Retinal pigment epithelial cell (primary cell): ENCODE data around the gene IKBKE.

Experiments
- DNase-seq: peaks from one replicate; pipeline ENCODE4 v3.0.0-alpha.2; 2010; ENCODE audit warnings: low read depth
- H3K4me3 ChIP-seq: 2 replicates; pipeline ENCODE4 v1.5.1; 2011; ENCODE audit warnings: mild to moderate bottlenecking, low read length, control low read depth, moderate library complexity
- TF ChIP-seq, protein P1 (sequence below): conservative IDR thresholded peaks from 2 replicates; pipeline ENCODE4 v1.5.1; 2011; ENCODE audit warnings: low read depth, low read length, control low read depth, inconsistent platforms

Gene IKBKE

GRCh38 chr1:206446688-206447421 is 23.4 kb upstream of the IKBKE start:
- TF ChIP-seq, protein P1, sequence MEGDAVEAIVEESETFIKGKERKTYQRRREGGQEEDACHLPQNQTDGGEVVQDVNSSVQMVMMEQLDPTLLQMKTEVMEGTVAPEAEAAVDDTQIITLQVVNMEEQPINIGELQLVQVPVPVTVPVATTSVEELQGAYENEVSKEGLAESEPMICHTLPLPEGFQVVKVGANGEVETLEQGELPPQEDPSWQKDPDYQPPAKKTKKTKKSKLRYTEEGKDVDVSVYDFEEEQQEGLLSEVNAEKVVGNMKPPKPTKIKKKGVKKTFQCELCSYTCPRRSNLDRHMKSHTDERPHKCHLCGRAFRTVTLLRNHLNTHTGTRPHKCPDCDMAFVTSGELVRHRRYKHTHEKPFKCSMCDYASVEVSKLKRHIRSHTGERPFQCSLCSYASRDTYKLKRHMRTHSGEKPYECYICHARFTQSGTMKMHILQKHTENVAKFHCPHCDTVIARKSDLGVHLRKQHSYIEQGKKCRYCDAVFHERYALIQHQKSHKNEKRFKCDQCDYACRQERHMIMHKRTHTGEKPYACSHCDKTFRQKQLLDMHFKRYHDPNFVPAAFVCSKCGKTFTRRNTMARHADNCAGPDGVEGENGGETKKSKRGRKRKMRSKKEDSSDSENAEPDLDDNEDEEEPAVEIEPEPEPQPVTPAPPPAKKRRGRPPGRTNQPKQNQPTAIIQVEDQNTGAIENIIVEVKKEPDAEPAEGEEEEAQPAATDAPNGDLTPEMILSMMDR, result no peak
- no peak for DNase-seq
- no peak overlapping the region for H3K4me3 ChIP-seq

DNA sequence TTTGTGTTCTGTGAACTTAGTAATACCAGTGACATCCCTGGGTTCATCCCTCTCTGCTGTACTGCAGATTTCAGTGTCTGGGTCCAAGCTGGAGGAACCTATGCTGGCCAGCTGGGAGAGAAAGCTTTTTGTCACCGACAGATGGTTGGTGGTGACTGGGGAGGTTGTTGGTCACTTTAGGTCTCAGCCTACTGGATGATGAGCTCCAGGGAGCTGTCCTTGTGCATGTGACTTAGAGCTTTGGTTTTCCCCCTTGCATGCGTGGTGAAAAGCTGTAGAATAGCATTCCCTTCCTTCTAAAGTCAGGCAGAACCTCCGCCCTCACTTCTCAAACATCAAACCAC is 22.9 kb upstream of the IKBKE start:
- no peak overlapping the region for H3K4me3 ChIP-seq
- no peak for DNase-seq
- TF ChIP-seq, protein P1, result no peak

GRCh38 chr1:206447792-206448191 is 22.5 kb upstream of the IKBKE start:
- TF ChIP-seq, protein P1, result no peak
- H3K4me3 ChIP-seq, result no peak overlapping the region
- no peak for DNase-seq

- no peak overlapping the region for H3K4me3 ChIP-seq
- TF ChIP-seq, protein P1, result no peak
- DNase-seq, result no peak
Observed at GRCh38 chr1:206448471-206448870, 21.8 kb upstream of the IKBKE start.

DNA sequence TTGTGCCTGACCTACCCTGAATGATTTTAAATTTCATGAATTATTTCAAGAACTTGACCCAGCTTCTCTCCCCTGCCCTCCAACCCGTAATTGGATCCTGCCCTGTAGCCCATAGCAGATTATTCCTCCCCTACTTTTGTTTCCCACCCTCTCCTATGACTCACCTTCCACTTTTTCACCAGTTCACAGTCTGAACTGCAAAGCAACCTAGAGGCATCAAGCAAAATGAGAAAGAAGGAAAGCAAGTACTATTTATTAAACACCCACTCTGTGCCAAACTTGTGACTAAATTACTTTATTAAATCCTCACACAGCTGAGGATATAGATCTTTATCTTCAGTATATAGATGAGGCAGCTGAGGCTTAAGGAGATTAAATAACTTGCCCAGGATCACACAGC is 20.7 kb upstream of the IKBKE start:
- peak; percentile 93 for DNase-seq
- TF ChIP-seq, protein P1, result no peak
- H3K4me3 ChIP-seq, result no peak overlapping the region

GRCh38 chr1:206450281-206450680 is 20.0 kb upstream of the IKBKE start:
- TF ChIP-seq, protein P1, result no peak
- DNase-seq, result no peak
- no peak overlapping the region for H3K4me3 ChIP-seq

DNA sequence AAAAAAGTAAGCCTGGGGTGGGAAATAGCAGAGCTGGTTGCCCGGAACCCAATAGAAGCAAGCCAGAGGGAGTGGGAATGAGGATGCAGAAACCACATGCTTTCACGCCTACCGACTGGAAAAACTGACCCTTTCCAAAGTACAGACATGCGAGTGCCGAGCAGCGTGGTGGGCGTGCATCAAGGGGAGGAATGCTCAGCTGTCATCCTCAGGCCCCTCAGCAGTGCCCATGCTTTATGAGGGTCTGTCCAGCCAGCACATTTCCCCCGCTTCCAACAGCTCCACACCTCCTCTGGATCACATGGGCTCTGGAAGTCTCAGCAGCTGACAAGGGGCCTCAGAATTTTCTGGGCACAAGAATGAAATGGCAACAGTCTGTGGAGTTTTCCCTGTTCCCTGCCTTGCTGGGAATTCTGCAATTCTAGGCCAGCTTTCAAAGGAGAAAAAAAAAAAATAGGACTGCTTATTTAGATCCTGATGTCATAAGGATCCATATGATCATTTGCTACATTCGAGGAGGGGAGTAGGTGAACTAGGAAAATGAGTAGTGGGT is 19.1 kb upstream of the IKBKE start:
- TF ChIP-seq, protein P1, result no peak
- no peak overlapping the region for H3K4me3 ChIP-seq
- no peak for DNase-seq
